ENCODE data around the gene FGD3.
"Not testable (repeated sequence)": the region's sequence is repeated elsewhere in the genome, so short reads cannot be mapped to it uniquely, and the experiment has no call there.

FGD3 gene

GRCh38 chr9:93013856-93014582 is 66.7 kb downstream of the FGD3 start:
- DNase-seq (ENCODE audit: low read depth), result no peak
- no peak overlapping the region for H3K4me3 ChIP-seq (ENCODE audit: low read depth, low read length)

GRCh38 chr9:93015190-93015589 is 67.9 kb downstream of the FGD3 start:
- DNase-seq (ENCODE audit: low read depth); H3K4me3 ChIP-seq (ENCODE audit: low read depth, low read length): not testable (repeated sequence)

More at GRCh38 chr9:93013856-93014582, 66.7 kb downstream of the FGD3 start:
- no peak for TF ChIP-seq CTCF (IDR thresholded peaks at IDR 0.05; ENCODE audit: control insufficient read depth, extremely low read depth, insufficient read depth)

- H3K4me3 ChIP-seq (ENCODE audit: low read depth, low read length), result no peak overlapping the region
- TF ChIP-seq CTCF (IDR thresholded peaks at IDR 0.05; ENCODE audit: control insufficient read depth, extremely low read depth, insufficient read depth), result no peak
- no peak for DNase-seq (ENCODE audit: low read depth)
Observed at GRCh38 chr9:93017621-93018020, 70.3 kb downstream of the FGD3 start.

GRCh38 chr9:93020151-93020550 is 72.8 kb downstream of the FGD3 start:
- H3K4me3 ChIP-seq (ENCODE audit: low read depth, low read length), result no peak overlapping the region
- TF ChIP-seq CTCF (IDR thresholded peaks at IDR 0.05; ENCODE audit: control insufficient read depth, extremely low read depth, insufficient read depth), result no peak
- DNase-seq (ENCODE audit: low read depth), result no peak

- no peak overlapping the region for H3K4me3 ChIP-seq (ENCODE audit: low read depth, low read length)
- no peak for TF ChIP-seq CTCF (IDR thresholded peaks at IDR 0.05; ENCODE audit: control insufficient read depth, extremely low read depth, insufficient read depth)
- DNase-seq (ENCODE audit: low read depth), result no peak
Observed at GRCh38 chr9:93020771-93021670, 73.7 kb downstream of the FGD3 start.

- H3K4me3 ChIP-seq (ENCODE audit: low read depth, low read length), result no peak overlapping the region
- TF ChIP-seq CTCF (IDR thresholded peaks at IDR 0.05; ENCODE audit: control insufficient read depth, extremely low read depth, insufficient read depth), result no peak
Observed at GRCh38 chr9:93022066-93022465, 74.7 kb downstream of the FGD3 start.

GRCh38 chr9:93022721-93023520 is 75.6 kb downstream of the FGD3 start:
- H3K4me3 ChIP-seq (ENCODE audit: low read depth, low read length), result no peak overlapping the region
- no peak for TF ChIP-seq CTCF (IDR thresholded peaks at IDR 0.05; ENCODE audit: control insufficient read depth, extremely low read depth, insufficient read depth)
- DNase-seq (ENCODE audit: low read depth), result no peak

More at GRCh38 chr9:93022066-93022465, 74.7 kb downstream of the FGD3 start:
- no peak for DNase-seq (ENCODE audit: low read depth)

Data from LNCaP clone FGC (cell line).